NCI-H1417 (cell line): ENCODE measurements around the gene ID4.

Experiments
- DNase-seq, 3 experiments: peaks; one replicate each; lab custom pipeline; 2025; lab: John Stamatoyannopoulos, UW

The ID4 gene

GRCh38 chr6:19836799-19837510, at the start of gene ID4:
TSS of gene ID4 (plus strand) at chr6:19837370. CDS start at chr6:19837755, 385 bp downstream.
- DNase-seq: peak; percentile 71 to 89 (median 73)

- DNase-seq: no peak
Measured at GRCh38 chr6:19788686-19789085, 48.5 kb upstream of the ID4 start.

GRCh38 chr6:19789100-19789803, 47.9 kb upstream of the ID4 start:
- DNase-seq: no peak

GRCh38 chr6:19791267-19791666, 45.9 kb upstream of the ID4 start:
- no peak for DNase-seq

- DNase-seq: no peak
Measured at GRCh38 chr6:19795211-19795610, 42.0 kb upstream of the ID4 start.

- no peak for DNase-seq
Measured at GRCh38 chr6:19796452-19796851, 40.7 kb upstream of the ID4 start.

- DNase-seq: no peak
Measured at GRCh38 chr6:19798362-19798761, 38.8 kb upstream of the ID4 start.

GRCh38 chr6:19802656-19803055, 34.5 kb upstream of the ID4 start:
- peak in 2 of 3 experiments; percentile 25 to 26 for DNase-seq

GRCh38 chr6:19803331-19804204, 33.6 kb upstream of the ID4 start:
- peak; percentile 42 to 79 (median 53) for DNase-seq

- peak; percentile 93 to 97 (median 95) for DNase-seq
Measured at GRCh38 chr6:19804205-19805128, 32.7 kb upstream of the ID4 start.

GRCh38 chr6:19805129-19805481, 32.1 kb upstream of the ID4 start:
- DNase-seq: no peak

GRCh38 chr6:19806971-19807396, 30.2 kb upstream of the ID4 start:
- no peak for DNase-seq

- DNase-seq: no peak
Measured at GRCh38 chr6:19811397-19812079, 25.6 kb upstream of the ID4 start.

GRCh38 chr6:19812512-19813119, 24.6 kb upstream of the ID4 start:
- DNase-seq: peak in 2 of 3 experiments; percentile 21 to 33

- no peak for DNase-seq
Measured at GRCh38 chr6:19818805-19819204, 18.4 kb upstream of the ID4 start.

GRCh38 chr6:19824058-19824807, 12.9 kb upstream of the ID4 start:
- DNase-seq: no peak

GRCh38 chr6:19827247-19827646, 9.9 kb upstream of the ID4 start:
- DNase-seq: no peak

GRCh38 chr6:19827903-19828302, 9.3 kb upstream of the ID4 start:
- no peak for DNase-seq

GRCh38 chr6:19830171-19830570, 7.0 kb upstream of the ID4 start:
- DNase-seq: no peak

- DNase-seq: no peak
Measured at GRCh38 chr6:19831358-19831757, 5.8 kb upstream of the ID4 start.
